Activated CD4-positive, alpha-beta T cell treated with anti-CD3 and anti-CD28 coated beads, Interleukin-2, amount 10 ng/mL, durations not matched to agents 7 days and 5 days (primary cell): ENCODE data around the gene ADD3. TPM values are rescaled to one million over a fixed set of nuclear protein-coding genes. Genes with fewer than 3 reads are reported as not detected.

Experiments
- CTCF ChIA-PET: fragments of 350-600 bp; sonication (Branson Sonifier 250); formaldehyde crosslinking; loops from one replicate; lab custom pipeline; 2021; ENCODE audit warnings: antibody characterized with exemption; lab: Charles Lee
- POLR2A ChIA-PET: fragments of 350-600 bp; sonication (Branson Sonifier 250); formaldehyde crosslinking; loops from one replicate; lab custom pipeline; 2021; ENCODE audit warnings: antibody characterized with exemption; lab: Charles Lee
- DNase-seq: peaks from one replicate; pipeline ENCODE4 v3.0.0-alpha.2; 2020
- H3K27ac Mint-ChIP-seq: one replicate; pipeline ENCODE4 v1.8.0; 2021; ENCODE audit warnings: mild to moderate bottlenecking, moderate library complexity, mixed read lengths
- H3K27me3 Mint-ChIP-seq: one replicate; pipeline ENCODE4 v1.8.0; 2021; ENCODE audit warnings: mixed read lengths
- H3K36me3 Mint-ChIP-seq: one replicate; pipeline ENCODE4 v1.8.0; 2021; ENCODE audit warnings: low read depth, mixed read lengths
- H3K4me1 Mint-ChIP-seq: one replicate; pipeline ENCODE4 v1.8.0; 2021; ENCODE audit warnings: mixed read lengths
- H3K4me3 Mint-ChIP-seq: one replicate; pipeline ENCODE4 v1.8.0; 2021; ENCODE audit warnings: mild to moderate bottlenecking, moderate library complexity, mixed read lengths
- H3K9me3 Mint-ChIP-seq: one replicate; pipeline ENCODE4 v1.8.0; 2021; ENCODE audit warnings: mixed read lengths
- total RNA-seq, 2 experiments: library from RNA; stranded (reverse); gene quantifications; one replicate each; pipeline ENCODE4 v1.2.3, GENCODE V29; 2021

ADD3 gene
- total RNA-seq, 2 experiments from 2014 or later, result 360 to 444 TPM

DNA sequence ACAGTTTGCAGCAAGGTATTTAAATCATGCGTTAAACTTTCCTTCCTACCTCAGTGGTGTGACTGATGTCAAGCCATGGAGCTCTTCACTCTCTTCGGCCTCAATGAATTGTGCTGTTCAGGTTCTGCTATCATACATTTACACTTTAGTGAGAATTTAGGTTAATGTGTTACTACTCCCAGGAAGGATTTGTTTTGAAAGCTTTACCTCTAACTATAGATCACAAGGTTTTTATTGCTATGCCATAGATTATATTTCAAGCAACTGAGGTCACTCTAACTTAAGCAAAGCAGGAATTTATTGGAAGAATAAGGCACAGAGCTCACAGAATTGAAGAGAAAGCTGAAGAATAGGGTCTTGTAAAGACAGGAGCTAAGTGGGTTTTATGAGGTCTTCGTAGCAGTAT is 11.0 kb upstream of the ADD3 start:
- Mint-ChIP-seq H3K27me3 (peaks cover 2% of the 10 kb centered on the region), H3K9me3 (no peaks in the 10 kb centered on the region), H3K27ac (no peak overlapping the region), H3K36me3 (no peaks in the 10 kb centered on the region), H3K4me1 (peaks cover 8% of the 10 kb centered on the region), H3K4me3 (no peak overlapping the region)
- ChIA-PET POLR2A (no interaction called here), CTCF (interaction anchor here (1.0 kb wide), 1 partner anchor 57 kb away, joined by 3 read pairs; no protein-coding TSS in a partner anchor)
- no peak for DNase-seq

DNA sequence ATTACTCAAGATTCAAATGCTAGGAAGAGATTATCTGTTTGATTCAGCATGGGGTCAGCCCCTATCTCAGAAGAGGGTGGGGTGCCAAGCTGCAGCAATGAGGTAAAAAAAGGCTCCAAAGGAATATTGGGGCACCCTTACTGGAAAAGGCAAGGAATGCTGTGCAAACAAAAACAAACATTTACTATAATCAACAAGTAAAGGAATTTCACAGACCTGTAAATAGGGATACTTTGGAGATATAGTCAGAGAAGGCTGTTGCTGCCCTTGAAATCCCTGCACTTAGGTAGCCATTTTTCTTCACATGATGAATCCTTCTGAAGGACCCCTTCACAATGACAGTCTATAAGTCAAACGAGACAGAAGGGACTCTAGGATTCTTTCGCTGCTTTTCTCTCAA is 10.6 kb upstream of the ADD3 start:
- Mint-ChIP-seq H3K27ac (no peak overlapping the region), H3K27me3 (peaks cover 2% of the 10 kb centered on the region), H3K4me3 (no peak overlapping the region), H3K4me1 (peaks cover 8% of the 10 kb centered on the region), H3K36me3 (no peaks in the 10 kb centered on the region), H3K9me3 (no peaks in the 10 kb centered on the region)
- no peak for DNase-seq
- POLR2A ChIA-PET, result no interaction called here
- CTCF ChIA-PET, result interaction anchor here (1.0 kb wide), 1 partner anchor 57 kb away, joined by 3 read pairs; no protein-coding TSS in a partner anchor

DNA sequence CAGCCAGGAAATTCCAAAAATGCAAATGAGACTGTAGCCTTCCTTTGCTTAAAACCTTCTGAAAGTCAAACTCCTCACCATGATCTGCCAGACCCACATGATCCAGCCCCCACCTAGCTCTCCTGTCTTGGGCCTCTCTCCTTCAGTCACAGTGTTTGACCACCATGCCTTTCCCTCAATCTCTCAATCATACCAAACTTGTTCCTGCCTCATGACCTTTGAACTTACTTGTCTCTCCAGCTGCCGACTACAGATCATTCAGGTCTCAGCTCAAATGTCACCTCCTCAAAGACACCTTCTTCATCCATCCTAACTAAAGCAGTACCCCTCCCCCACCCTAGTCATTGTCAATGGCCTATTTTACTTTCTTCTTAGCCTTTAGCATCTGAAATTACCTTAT is 9.3 kb upstream of the ADD3 start:
- H3K27me3 Mint-ChIP-seq, result peaks cover 3% of the 10 kb centered on the region
- H3K27ac Mint-ChIP-seq, result no peak overlapping the region
- CTCF ChIA-PET, result interaction anchor here (1.1 to 1.9 kb wide), 2 partner anchors 9 to 19 kb away, joined by 3 to 6 read pairs; no protein-coding TSS in a partner anchor
- H3K4me1 Mint-ChIP-seq, result peaks cover 10% of the 10 kb centered on the region
- H3K36me3 Mint-ChIP-seq, result no peaks in the 10 kb centered on the region
- POLR2A ChIA-PET, result no interaction called here
- DNase-seq, result no peak
- H3K9me3 Mint-ChIP-seq, result no peaks in the 10 kb centered on the region
- no peak overlapping the region for H3K4me3 Mint-ChIP-seq

DNA sequence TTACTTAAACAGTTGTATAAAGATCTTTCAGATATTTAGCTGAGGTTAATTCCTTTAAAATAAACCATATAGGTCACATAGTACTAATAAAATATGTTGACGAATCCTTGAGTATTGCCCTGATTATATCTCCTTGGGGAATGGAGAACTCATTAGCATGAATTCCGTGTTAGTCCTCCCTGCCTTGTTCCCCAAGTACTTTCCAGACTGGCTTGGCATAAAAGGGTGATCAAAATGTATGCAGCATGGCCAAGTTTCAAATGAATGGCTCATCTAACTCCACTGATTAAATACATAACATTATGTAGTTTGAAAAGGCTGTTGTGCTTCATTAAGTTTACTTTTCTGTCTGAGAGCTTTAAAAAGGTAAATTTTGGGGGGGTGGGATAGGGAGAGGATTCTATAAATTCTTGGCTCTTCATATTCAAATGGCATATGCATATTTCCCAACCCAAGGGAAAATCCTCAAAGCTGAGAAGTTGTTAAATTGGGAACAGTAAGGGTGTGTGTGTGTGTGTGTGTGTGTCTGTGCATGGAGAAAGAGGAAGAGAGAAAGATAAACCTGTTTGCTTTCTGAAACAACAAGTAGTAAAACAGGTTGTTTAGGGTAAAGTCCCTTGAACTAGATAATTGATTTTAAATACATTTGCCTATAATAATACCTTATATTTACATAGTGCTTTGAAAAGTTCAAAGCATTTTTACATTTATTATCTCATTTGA is 4.8 kb upstream of the ADD3 start:
- H3K36me3 Mint-ChIP-seq, result no peaks in the 10 kb centered on the region
- CTCF ChIA-PET, result no interaction called here

DNA sequence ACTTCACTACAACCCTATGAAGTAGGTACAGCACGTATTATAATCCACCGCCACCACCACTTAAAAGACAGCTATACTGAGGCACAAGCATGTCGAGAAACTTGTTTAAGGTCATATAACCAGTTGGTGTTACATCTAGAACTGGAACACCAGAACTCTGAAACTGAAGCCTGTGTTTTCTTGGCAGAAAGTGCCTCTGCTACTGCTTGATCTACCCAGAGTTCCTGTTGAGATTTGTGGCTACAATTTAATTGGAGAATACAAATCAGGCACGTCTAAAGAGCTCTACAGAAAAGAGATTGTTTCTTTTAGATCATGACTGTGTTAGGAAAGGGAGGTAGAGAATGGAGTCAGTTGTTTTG is 4.3 kb upstream of the ADD3 start:
- DNase-seq, result no peak
- no peaks in the 10 kb centered on the region for H3K9me3 Mint-ChIP-seq
- ChIA-PET CTCF (no interaction called here), POLR2A (interaction anchor here (0.7 kb wide), 1 partner anchor 65 kb away, joined by 3 read pairs; no protein-coding TSS in a partner anchor)
- H3K4me1 Mint-ChIP-seq, result peaks cover 10% of the 10 kb centered on the region
- peaks cover 6% of the 10 kb centered on the region for H3K27me3 Mint-ChIP-seq
- no peak overlapping the region for H3K27ac Mint-ChIP-seq
- no peaks in the 10 kb centered on the region for H3K36me3 Mint-ChIP-seq
- H3K4me3 Mint-ChIP-seq, result no peak overlapping the region

More for the DNA sequence above, 4.8 kb upstream of the ADD3 start:
- Mint-ChIP-seq H3K4me1 (peaks cover 14% of the 10 kb centered on the region), H3K4me3 (no peak overlapping the region), H3K9me3 (no peaks in the 10 kb centered on the region), H3K27me3 (peaks cover 8% of the 10 kb centered on the region), H3K27ac (no peak overlapping the region)
- POLR2A ChIA-PET, result interaction anchor here (0.7 kb wide), 1 partner anchor 65 kb away, joined by 3 read pairs; no protein-coding TSS in a partner anchor
- no peak for DNase-seq

DNA sequence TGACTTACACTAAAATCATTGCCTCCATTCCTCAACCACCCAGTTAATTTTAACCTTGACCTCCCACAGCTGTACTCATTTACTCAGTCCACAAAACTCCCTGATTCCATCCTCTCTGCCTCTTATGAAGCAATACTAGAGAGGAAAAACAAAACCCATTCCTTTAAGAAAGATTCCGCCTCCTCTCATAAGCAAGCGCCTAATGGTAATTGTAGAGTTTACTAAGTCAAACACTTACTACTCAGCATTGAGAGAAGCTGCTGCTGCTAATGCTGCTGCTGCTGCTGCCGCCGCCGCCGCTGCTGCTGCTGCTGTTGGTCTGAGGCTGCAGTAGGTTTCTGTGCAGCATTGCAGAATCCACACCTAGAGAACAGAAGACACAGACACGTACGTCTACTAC is 2.1 kb upstream of the ADD3 start:
- Mint-ChIP-seq H3K4me1 (peaks cover 19% of the 10 kb centered on the region), H3K4me3 (no peak overlapping the region), H3K36me3 (peaks cover 7% of the 10 kb centered on the region)

DNA sequence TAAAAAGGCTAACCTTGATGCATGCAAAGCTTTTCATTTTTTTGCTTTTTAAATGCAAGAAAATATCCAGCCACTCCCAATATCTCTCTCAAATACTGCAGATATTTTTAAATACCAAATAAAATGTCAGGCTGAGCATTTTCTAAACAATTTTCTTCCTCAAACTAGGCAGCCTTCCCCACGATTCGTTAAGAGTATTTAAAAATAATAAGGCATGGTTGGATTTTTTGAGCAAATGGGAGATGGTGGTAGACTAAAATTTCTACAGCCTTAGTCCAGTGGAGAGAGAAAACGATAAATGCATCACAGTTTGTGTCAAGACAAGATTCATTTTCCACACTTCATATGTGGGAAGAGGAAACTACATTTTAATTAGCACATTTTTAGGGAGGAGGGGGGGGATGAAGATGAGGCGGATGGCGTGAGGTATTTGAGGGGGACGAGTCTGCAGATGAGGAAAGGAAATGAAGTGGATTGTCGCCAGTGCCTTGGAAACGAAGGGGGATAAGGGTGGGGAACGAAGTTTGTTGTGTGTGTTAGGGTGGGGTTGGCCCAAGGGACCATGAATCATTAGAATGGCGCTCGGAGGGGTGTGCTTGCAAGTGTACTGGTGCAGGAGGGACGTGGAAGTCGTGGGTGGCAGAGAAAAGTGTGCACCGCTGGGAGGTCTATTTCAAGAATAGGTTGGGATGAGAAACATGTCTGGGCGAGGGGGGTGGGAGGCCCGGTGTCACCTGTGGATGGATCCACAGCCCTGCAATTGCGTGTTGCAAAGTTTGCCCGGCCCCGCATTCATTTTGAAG is 1.2 kb upstream of the ADD3 start:
- Mint-ChIP-seq H3K27ac (no peak overlapping the region), H3K4me3 (no peak overlapping the region), H3K4me1 (peaks cover 26% of the 10 kb centered on the region), H3K36me3 (peaks cover 11% of the 10 kb centered on the region), H3K9me3 (no peaks in the 10 kb centered on the region), H3K27me3 (peaks cover 6% of the 10 kb centered on the region)
- peak; percentile 15 for DNase-seq
- POLR2A ChIA-PET, result no interaction called here
- CTCF ChIA-PET, result no interaction called here

More for the DNA sequence above, 2.1 kb upstream of the ADD3 start:
- no peaks in the 10 kb centered on the region for H3K9me3 Mint-ChIP-seq
- H3K27ac Mint-ChIP-seq, result no peak overlapping the region
- ChIA-PET CTCF (no interaction called here), POLR2A (no interaction called here)
- no peak for DNase-seq
- H3K27me3 Mint-ChIP-seq, result peaks cover 6% of the 10 kb centered on the region

DNA sequence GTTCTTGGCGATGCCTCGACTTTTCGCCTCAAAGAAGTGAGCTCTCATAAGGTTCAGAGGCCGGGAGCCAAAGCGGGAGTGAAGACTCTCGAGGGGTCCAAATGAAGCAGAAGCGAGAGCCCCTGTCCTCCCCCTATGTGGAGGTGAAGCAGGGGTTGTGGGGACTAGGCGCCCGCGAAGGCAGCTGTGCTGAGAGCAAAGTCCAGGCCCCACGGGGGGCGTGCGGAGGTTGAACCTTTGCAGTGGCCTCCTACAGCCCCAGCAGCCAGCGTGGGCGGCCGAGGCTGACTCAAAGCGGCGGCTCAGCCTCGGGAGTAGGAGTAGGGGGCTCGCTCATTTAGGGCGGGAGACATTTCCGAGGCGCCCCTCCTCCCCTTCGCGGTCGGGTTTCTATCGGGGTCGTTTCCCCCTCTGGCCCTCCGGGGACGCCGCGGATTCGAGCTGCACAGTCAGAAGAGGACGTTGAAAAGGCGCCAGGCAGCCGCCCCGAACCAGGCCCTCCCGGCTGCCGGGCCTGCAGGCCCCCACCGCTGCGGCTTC is 553 bp upstream of the ADD3 start:
- H3K4me1 Mint-ChIP-seq, result peaks cover 33% of the 10 kb centered on the region
- POLR2A ChIA-PET, result no interaction called here
- no peak overlapping the region for H3K27ac Mint-ChIP-seq
- H3K36me3 Mint-ChIP-seq, result peaks cover 15% of the 10 kb centered on the region
- peaks cover 6% of the 10 kb centered on the region for H3K27me3 Mint-ChIP-seq
- DNase-seq, result no peak
- CTCF ChIA-PET, result interaction anchor here (0.8 kb wide), 1 partner anchor 24 kb away, joined by 4 read pairs; no protein-coding TSS in a partner anchor
- H3K4me3 Mint-ChIP-seq, result no peak overlapping the region
- H3K9me3 Mint-ChIP-seq, result no peaks in the 10 kb centered on the region

DNA sequence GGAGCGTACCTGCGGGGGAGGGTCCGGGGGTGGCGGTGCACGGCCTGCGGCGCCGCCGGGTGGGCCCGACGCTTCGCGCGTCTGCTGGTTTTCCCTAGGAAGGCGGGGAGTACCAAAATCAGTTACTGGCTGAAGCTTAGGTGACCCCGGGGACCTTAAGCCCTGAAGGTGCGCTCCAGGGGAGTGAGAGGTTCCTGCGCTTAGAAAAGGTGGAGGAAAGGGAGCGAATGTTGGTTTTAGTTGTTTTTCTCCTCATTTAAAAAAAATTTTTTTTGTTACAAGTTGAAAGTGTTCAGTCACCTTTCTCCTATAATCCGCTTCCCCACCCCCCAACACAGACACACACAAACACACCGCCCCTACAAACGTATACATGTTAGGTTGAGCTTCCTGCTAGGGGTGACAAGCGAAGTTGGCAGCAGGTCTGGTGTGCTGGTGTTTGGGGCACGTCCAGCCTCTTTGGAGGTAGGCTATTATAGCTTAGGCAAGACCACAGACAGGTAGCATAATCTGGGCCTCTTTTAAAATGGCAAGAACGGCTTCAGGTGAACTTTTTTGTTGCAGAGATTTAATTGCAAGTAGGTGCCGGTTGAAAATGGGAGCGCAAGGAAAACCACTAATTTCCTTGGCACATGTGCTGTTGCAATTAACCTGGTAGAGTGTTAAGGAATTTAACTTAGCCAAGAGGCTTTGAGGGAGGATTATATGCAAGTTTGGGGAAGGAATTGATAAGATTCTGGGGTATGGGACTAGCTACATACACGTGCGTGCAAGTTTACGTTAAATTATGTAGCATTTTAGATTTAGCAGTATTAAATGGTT is 945 bp downstream of the ADD3 start:
- CTCF ChIA-PET, result interaction anchor here (0.5 kb wide), 1 partner anchor 215 kb away, joined by 3 read pairs; no protein-coding TSS in a partner anchor
- Mint-ChIP-seq H3K9me3 (no peaks in the 10 kb centered on the region), H3K4me3 (no peak overlapping the region), H3K27ac (peak overlapping the region; percentile 93), H3K27me3 (peaks cover 2% of the 10 kb centered on the region), H3K36me3 (peaks cover 22% of the 10 kb centered on the region), H3K4me1 (peaks cover 44% of the 10 kb centered on the region)
- DNase-seq, result peak; percentile 67
- POLR2A ChIA-PET, result interaction anchor here (0.7 to 0.8 kb wide), 3 partner anchors 23 to 65 kb away, joined by 3 to 4 read pairs (median 3); no protein-coding TSS in a partner anchor

DNA sequence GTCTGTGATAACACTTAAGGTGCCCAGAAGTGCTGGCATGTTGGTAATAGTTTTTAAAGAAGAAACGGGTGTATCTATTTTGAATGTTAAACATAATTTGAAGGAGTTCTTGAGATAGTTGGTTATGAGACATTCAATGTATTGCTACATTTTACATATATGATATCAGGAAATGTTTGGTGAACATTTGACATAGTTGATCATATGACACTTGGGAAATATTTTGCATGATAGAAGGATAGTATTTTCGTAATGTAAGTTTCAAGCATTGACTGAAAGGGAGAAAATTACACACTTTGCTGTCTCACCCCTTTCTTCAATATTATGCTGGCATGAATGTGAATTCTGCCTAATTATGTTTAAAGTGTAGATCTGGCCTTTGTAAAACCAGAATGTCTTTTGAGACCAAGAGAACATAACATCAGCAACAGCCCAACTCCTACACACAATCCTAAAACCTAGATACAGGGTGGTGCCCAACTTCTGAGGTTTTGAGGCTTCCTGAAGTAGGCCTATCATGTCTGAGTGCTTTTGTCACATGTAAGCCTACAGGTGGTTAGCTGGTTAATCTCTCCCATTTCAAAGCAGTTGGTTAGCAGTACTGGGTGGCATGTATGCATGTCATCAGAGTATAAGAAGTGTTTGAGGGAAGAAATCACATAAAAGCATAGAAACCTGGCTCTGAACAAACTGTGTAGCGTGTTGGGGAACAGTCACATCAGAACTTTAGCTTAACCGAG is 2.1 kb downstream of the ADD3 start:
- H3K27me3 Mint-ChIP-seq, result no peaks in the 10 kb centered on the region
- H3K4me1 Mint-ChIP-seq, result peaks cover 51% of the 10 kb centered on the region
- POLR2A ChIA-PET, result interaction anchor here (0.7 kb wide), 1 partner anchor 58 kb away, joined by 5 read pairs; no protein-coding TSS in a partner anchor
- no peak overlapping the region for H3K4me3 Mint-ChIP-seq
- CTCF ChIA-PET, result interaction anchor here (0.6 to 1.1 kb wide), 4 partner anchors 49 to 198 kb away, joined by 3 to 4 read pairs (median 3); no protein-coding TSS in a partner anchor
- peak; percentile 80 for DNase-seq
- H3K36me3 Mint-ChIP-seq, result peaks cover 26% of the 10 kb centered on the region
- H3K9me3 Mint-ChIP-seq, result no peaks in the 10 kb centered on the region
- peak overlapping the region; percentile 93 for H3K27ac Mint-ChIP-seq
